ENCODE results near the gene ZNF90. TPM values are rescaled to one million over a fixed set of nuclear protein-coding genes. Genes with fewer than 3 reads are reported as not detected.

The ZNF90 gene
- total and polyA plus RNA-seq, 2 donors (not counting 3 experiments of a cell fraction or from before 2014, with no cell fraction given): 0.92 to 4.1 TPM

GRCh38 chr19:20102097-20102496 is 24.3 kb downstream of the ZNF90 start:
- Histone ChIP-seq H2AFZ (ENCODE audit: low read depth, low read length) (no peak overlapping the region), H3K9ac (replicated peaks; ENCODE audit: extremely low read depth, insufficient read depth, low read length) (no peak overlapping the region), H3K27ac (ENCODE audit: insufficient read depth, low read depth, low read length) (no peak overlapping the region), H4K20me1 (replicated peaks; ENCODE audit: control insufficient read depth, extremely low read depth, insufficient read depth, low read length) (no peaks in the 10 kb centered on the region), H3K4me2 (ENCODE audit: insufficient read depth, low read length) (no peak overlapping the region), H3K4me1 (ENCODE audit: control insufficient read depth, extremely low read depth, insufficient read depth, low read length) (no peaks in the 10 kb centered on the region), H3K27me3 (ENCODE audit: control insufficient read depth in 2 of 2, insufficient read depth in 2 of 2, low read length in 2 of 2) (no peaks in the 10 kb centered on the region), H3K9me1 (replicated peaks; ENCODE audit: control insufficient read depth, extremely low read depth, insufficient read depth, low read length) (no peaks in the 10 kb centered on the region), H3K36me3 (ENCODE audit: control insufficient read depth in 2 of 2, extremely low read depth in 1 of 2, insufficient read depth in 2 of 2, low read length in 2 of 2) (no peaks in the 10 kb centered on the region), H3K4me3 (replicated peaks in 1 of 3; ENCODE audit: insufficient read depth in 1 of 3, low read depth in 1 of 3, low read length in 3 of 3) (no peak overlapping the region), H3K9me3 (replicated peaks; ENCODE audit: control insufficient read depth, insufficient read depth, low read length) (no peaks in the 10 kb centered on the region), H3K79me2 (ENCODE audit: control insufficient read depth, insufficient read depth, low read length) (no peaks in the 10 kb centered on the region)
- ChIA-PET CTCF (no interaction called here), POLR2A (no interaction called here)
- no TSS peak for BruUV-seq (replicated peaks)
- intact Hi-C loops (cut with micrococcal nuclease): no loop called here
- no peak for TF ChIP-seq EZH2 (IDR thresholded peaks at IDR 0.05; ENCODE audit: borderline replicate concordance, low read depth, low read length, severe bottlenecking)
- TF ChIP-seq POLR2AphosphoS5 (IDR thresholded peaks at IDR 0.05; ENCODE audit: insufficient read depth, low read depth, low read length): no peak
- TF ChIP-seq JUN (IDR thresholded peaks at IDR 0.05; ENCODE audit: borderline replicate concordance, insufficient read depth, insufficient read length, low read depth): no peak
- no peak for TF ChIP-seq MYC (IDR thresholded peaks at IDR 0.05; ENCODE audit: low read depth, low read length)
- no peak for TF ChIP-seq POLR2A (IDR thresholded peaks at IDR 0.05; ENCODE audit: low read depth, low read length)
- no peak for TF ChIP-seq GATA2 (IDR thresholded peaks at IDR 0.05; ENCODE audit: insufficient read depth, insufficient read length, low read depth, low read length)
- TF ChIP-seq FOS (IDR thresholded peaks at IDR 0.05; ENCODE audit: borderline replicate concordance, insufficient read depth, low read length): no peak
- no peak for TF ChIP-seq CTCF (IDR thresholded peaks at IDR 0.05; ENCODE audit: extremely low read depth in 1 of 2, insufficient read depth in 1 of 2, low read depth in 1 of 2, low read length in 2 of 2)
- no peak for TF ChIP-seq MAX (IDR thresholded peaks at IDR 0.05; ENCODE audit: insufficient read depth, insufficient read length)
- DNase-seq (ENCODE audit: low read depth, low spot score) (no peak), FAIRE-seq (no peak)
- dilution Hi-C loops (cut with MboI; ENCODE audit: extremely low pct_ligation_motif_present, low sequenced_read_pairs): no loop called here
